Chondrocyte (in vitro differentiated cells): Measurements from ENCODE around the gene CRYGN. TPM values are rescaled to one million over a fixed set of nuclear protein-coding genes. Genes with fewer than 3 reads are reported as not detected.

ENCODE experiments used
- DNase-seq: peaks from one replicate; pipeline ENCODE4 v3.0.0; 2021; ENCODE audit warnings: mixed read lengths, low spot score
- H3K27ac Mint-ChIP-seq: one replicate; pipeline ENCODE4 v1.8.0; 2021; ENCODE audit warnings: mild to moderate bottlenecking, moderate library complexity, mixed read lengths; ENCODE audit not compliant: unreplicated experiment
- H3K27me3 Mint-ChIP-seq: 2 replicates; pipeline ENCODE4 v1.8.0; 2021; ENCODE audit warnings: low read depth, mixed read lengths
- H3K36me3 Mint-ChIP-seq: 2 replicates; pipeline ENCODE4 v1.8.0; 2021; ENCODE audit warnings: low read depth, mixed read lengths
- H3K4me1 Mint-ChIP-seq: 2 replicates; pipeline ENCODE4 v1.8.0; 2021; ENCODE audit warnings: low read depth, mild to moderate bottlenecking, mixed read lengths
- H3K4me3 Mint-ChIP-seq: one replicate; pipeline ENCODE4 v1.8.0; 2021; ENCODE audit warnings: mild to moderate bottlenecking, moderate library complexity, mixed read lengths; ENCODE audit not compliant: unreplicated experiment
- H3K9me3 Mint-ChIP-seq: 2 replicates; pipeline ENCODE4 v1.8.0; 2021; ENCODE audit warnings: low read depth, mixed read lengths
- CTCF ChIP-seq: fragments of 200-600 bp; sonication (generic); IDR thresholded peaks from 2 replicates; pipeline ENCODE4 v1.5.0; 2021; ENCODE audit warnings: antibody characterized with exemption, mild to moderate bottlenecking, moderate library complexity
- total RNA-seq: library from RNA; stranded (reverse); gene quantifications from 3 replicates; pipeline ENCODE4 v1.2.1, GENCODE V29; 2021

CRYGN gene
- total RNA-seq, 1 donor from 2014 or later: not detected

DNA sequence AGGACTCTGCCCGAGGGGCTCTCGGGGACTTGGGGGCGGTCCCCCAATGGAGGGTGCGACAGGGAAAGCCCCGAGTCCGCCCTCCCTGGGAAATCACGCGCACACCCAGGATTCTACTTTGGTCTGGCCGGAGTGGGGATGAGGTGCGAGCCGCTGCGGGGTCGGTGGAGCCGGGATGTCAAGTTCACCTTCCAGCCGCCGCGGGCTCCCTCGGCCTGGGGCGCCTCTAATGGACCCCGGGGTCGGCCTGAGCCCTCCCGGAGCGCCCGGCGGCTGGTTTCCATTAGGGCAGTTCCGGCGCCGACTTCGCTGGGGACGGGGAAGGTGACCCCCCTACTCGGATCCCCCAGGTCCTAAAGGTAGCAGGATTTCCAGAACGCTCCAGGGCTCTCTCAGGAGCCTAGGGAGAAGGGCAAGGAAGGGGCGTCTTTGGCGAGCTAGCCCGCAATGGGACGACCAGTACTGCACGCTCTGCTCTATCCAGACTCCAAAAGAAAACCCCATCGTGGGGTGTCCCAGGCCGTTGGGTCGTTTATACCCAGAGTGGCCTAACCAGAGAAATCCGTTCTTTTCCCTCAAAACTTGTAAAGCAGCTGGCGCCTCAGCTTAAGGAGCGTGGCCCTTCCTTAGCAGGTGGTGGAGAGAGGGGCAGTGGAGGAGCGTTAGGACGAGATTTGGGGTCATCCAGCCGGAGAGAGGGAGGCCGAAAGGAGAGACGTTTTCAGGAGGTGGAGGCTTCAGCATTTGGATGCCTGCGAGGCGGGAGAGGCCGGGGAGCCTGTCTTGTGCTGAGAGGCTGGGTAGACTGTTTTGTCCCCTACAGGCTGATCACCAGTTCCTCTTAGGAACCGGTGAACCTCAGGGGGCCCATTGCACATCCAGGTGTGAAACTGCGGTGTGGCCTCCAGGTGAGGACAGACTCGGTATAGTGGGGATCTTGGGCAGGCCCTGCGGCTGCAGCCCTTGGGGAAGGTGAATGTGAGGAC, 29.2 kb downstream of the CRYGN start:
- peaks cover 4% of the 10 kb centered on the region for H3K9me3 Mint-ChIP-seq
- TF ChIP-seq CTCF: no peak
- peak; percentile 58 for DNase-seq
- H3K36me3 Mint-ChIP-seq: peaks cover 1% of the 10 kb centered on the region
- H3K27me3 Mint-ChIP-seq: peaks cover 51% of the 10 kb centered on the region
- no peak overlapping the region for H3K27ac Mint-ChIP-seq
- peak overlapping the region; percentile 59 for H3K4me3 Mint-ChIP-seq
- H3K4me1 Mint-ChIP-seq: peaks cover 8% of the 10 kb centered on the region

DNA sequence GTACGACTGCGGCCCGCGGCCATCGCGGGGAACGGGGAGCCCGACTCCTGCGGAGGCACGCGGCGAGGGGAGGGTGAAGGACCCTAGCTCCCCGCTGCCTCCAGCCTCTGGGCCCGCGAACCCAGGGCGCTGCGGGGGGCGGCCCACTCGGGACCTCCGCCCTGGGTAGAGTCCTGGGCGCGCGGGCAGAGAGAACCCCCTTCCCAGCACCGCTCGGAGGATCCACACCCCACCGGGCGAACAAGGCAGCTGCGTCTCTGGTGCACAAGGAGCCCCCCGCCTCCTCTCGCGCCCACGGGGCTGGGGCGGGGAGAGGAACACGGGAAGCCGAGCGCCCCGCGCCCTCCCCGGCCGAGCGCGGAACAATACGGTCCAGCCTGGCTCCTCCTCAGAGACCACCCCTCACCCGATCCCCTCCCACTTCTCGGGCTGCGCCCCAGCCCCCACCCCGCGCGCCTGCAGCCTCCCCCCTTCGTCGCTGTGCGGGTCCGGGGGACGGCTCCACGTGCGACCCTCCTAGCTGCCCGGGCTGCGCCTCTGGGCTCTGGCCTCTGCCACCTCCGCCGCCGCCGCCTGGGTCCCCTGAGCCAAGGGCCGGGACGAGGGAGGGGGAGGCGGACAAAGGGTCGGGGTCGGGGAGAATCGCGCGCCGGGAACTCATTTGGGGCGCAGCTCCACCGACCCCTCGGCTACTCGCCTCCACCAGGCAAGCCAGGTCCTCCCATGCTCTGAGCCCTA, 30.1 kb downstream of the CRYGN start, which contains the start of gene WDR86:
TSS of gene WDR86 (minus strand) at position 372 of the 738 bp plus-strand sequence. CDS start 449 bp downstream, outside the sequence.
- Mint-ChIP-seq H3K9me3 (no peaks in the 10 kb centered on the region), H3K4me3 (peak within 1 kb of the TSS; percentile 59), H3K36me3 (peaks cover 1% of the 10 kb centered on the region), H3K27me3 (peaks cover 53% of the 10 kb centered on the region), H3K27ac (no peak within 1 kb of the TSS), H3K4me1 (peaks cover 8% of the 10 kb centered on the region)
- TF ChIP-seq CTCF: no peak
- DNase-seq: peak; percentile 64

DNA sequence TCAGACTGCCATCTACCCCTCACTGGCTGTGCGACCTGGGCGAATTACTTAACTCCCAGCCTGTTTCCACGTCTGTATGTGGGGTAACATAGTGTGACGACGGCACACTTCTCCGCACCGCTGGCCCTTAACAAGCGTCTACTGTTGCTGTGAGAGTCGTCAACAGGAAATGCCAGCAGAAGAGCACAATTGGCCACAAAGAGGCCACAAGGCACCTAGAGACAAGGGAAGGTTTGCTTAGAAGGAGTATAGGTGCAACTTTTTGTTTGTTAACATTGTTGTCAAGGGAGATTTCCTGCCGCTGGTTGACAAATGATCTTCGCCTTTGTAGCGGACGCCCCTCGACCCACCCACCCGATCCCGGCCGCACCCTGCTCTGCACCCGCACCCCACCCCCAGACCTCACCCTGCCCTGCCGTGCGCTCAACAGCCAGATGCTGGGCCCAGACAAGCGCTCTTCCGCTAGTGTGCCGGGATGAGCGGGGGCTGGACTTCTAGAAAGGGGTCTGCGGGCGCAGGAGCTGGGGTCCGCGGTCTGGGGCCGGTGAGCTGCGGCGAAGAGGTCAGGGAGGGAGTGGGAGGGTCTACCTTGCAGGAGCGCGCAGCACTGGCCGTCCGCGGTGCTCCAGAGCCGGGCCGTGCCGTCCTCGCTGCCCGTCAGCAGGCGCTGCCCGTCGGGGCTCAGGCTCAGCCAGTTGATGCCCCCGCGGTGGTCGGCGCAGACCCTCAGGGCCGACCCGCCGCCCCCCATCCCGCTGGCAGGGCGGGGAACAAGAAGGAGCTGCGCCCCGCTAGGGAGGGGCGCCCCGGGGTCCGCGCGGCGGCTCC, 30.9 kb downstream of the CRYGN start:
- peak; percentile 67 for DNase-seq
- no peak for TF ChIP-seq CTCF
- peaks cover 48% of the 10 kb centered on the region for H3K27me3 Mint-ChIP-seq
- H3K36me3 Mint-ChIP-seq: peaks cover 1% of the 10 kb centered on the region
- no peak overlapping the region for H3K27ac Mint-ChIP-seq
- no peaks in the 10 kb centered on the region for H3K9me3 Mint-ChIP-seq
- H3K4me1 Mint-ChIP-seq: peaks cover 10% of the 10 kb centered on the region
- H3K4me3 Mint-ChIP-seq: no peak overlapping the region

DNA sequence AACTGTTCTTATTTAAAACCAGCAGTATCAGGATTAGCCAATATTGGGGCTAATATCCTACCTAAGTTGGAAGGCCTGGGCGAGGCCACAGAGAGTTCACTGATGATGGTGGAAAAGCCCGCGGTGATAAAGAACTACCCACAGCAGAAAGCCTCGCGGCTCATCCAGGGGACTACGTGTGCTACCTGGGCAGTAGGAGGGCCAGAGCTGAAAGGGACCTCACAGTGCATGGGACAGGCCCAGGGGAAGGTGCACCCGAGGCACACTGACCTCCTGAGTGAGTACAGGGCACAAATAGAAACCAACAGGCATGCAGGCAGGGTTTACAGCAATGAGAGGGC, 31.5 kb downstream of the CRYGN start:
- Mint-ChIP-seq H3K27ac (no peak overlapping the region), H3K27me3 (peaks cover 42% of the 10 kb centered on the region), H3K9me3 (no peaks in the 10 kb centered on the region), H3K4me1 (peaks cover 16% of the 10 kb centered on the region), H3K36me3 (peaks cover 1% of the 10 kb centered on the region), H3K4me3 (no peak overlapping the region)
- TF ChIP-seq CTCF: no peak
- DNase-seq: peak; percentile 55
